Keratinocyte (primary cell): ENCODE measurements around the gene SIK3.

Experiments used
- EZH2 ChIP-seq: IDR thresholded peaks from one replicate; pipeline ENCODE4 v1.6.1; 2012; ENCODE audit warnings: inconsistent platforms, mild to moderate bottlenecking, low read length, moderate library complexity
- TF ChIP-seq, protein P1 (sequence below), 3 experiments: IDR thresholded peaks in 1 of 3; conservative IDR thresholded peaks in 1 of 3; optimal IDR thresholded peaks in 1 of 3; 2 replicates in 2 of 3; 3 replicates in 1 of 3; pipeline versions ENCODE3 to v1.5.1; 2011; ENCODE audit warnings: low read length in 3 of 3, mild to moderate bottlenecking in 3 of 3, moderate library complexity in 2 of 3, control low read depth in 1 of 3, inconsistent platforms in 1 of 3; ENCODE audit not compliant: insufficient read depth in 2 of 3; ENCODE audit errors: extremely low read depth in 1 of 3

DNA sequence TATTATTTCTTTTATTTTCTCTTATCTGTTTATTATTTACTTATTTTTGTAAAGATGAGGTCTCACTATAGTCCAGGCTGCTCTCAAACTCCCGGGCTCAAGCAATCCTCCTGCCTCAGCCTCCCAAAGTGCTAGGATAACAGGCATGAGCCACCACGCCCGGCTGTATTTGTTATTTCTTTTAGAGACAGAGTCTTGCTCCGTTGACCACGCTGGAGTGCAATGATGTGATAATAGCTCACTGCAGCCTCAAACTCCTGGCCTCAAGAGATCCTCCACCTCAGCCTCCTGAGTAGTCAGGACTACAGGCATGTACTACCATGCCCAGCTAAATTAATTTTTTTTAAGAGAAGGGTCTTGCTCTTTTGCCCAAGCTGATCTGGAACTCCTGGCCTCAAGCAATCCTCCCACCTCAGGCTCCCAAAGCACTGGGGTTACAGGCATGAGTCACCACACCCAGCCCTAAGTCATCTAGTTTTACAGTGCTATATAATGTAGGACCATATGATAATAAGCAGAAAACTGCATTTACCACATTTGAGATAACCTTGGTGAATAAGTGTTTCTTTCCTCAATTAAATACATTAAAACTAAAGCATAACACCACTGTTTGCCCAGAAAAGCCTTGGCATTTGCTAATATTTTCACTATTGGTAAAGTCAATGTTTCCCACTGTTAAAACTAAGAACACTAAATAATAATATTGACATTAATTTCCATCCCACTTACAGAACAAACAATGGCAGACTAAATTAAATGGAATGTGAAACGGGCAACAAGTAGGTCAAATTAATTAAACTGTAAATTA is 127.5 kb downstream of the SIK3 start:
- TF ChIP-seq, protein P1, sequence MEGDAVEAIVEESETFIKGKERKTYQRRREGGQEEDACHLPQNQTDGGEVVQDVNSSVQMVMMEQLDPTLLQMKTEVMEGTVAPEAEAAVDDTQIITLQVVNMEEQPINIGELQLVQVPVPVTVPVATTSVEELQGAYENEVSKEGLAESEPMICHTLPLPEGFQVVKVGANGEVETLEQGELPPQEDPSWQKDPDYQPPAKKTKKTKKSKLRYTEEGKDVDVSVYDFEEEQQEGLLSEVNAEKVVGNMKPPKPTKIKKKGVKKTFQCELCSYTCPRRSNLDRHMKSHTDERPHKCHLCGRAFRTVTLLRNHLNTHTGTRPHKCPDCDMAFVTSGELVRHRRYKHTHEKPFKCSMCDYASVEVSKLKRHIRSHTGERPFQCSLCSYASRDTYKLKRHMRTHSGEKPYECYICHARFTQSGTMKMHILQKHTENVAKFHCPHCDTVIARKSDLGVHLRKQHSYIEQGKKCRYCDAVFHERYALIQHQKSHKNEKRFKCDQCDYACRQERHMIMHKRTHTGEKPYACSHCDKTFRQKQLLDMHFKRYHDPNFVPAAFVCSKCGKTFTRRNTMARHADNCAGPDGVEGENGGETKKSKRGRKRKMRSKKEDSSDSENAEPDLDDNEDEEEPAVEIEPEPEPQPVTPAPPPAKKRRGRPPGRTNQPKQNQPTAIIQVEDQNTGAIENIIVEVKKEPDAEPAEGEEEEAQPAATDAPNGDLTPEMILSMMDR (optimal IDR thresholded peaks at IDR 0.05 in 1 of 3, IDR thresholded peaks at IDR 0.05 in 1 of 3, conservative IDR thresholded peaks at IDR 0.05 in 1 of 3; ENCODE audit: extremely low read depth in 1 of 3, insufficient read depth in 2 of 3, low read length in 3 of 3) = no peak
- TF ChIP-seq EZH2 = no peak
